ENCODE results near the gene THRB. TPM values are rescaled to one million over a fixed set of nuclear protein-coding genes. Genes with fewer than 3 reads are reported as not detected.
"Not testable (repeated sequence)": the region's sequence is repeated elsewhere in the genome, so short reads cannot be mapped to it uniquely, and the experiment has no call there.

The THRB gene
- total and polyA plus RNA-seq, 5 experiments from 2014 or later, result not detected

- H3K27me3 Mint-ChIP-seq, result no peaks in the 10 kb centered on the region
- DNase-seq (no peak), ATAC-seq (no peak)
- no peaks in the 10 kb centered on the region for H3K36me3 Mint-ChIP-seq
- no peak overlapping the region for H3K27ac Mint-ChIP-seq
- POLR2A ChIA-PET, result no interaction called here
- no peak overlapping the region for H3K4me3 Mint-ChIP-seq
- peaks cover 0 to 14% (median 1%) of the 10 kb centered on the region in 9 donors for H3K9me3 Mint-ChIP-seq
- H3K4me1 Mint-ChIP-seq, result peaks cover 0 to 1% (median 0%) of the 10 kb centered on the region in 4 donors
These were observed 66.2 kb downstream of the THRB start for GRCh38 chr3:24428481-24428880.

- POLR2A ChIA-PET, result no interaction called here
- no peak for ATAC-seq
- Mint-ChIP-seq H3K4me3 (no peak overlapping the region), H3K27ac (no peak overlapping the region), H3K36me3 (no peaks in the 10 kb centered on the region), H3K4me1 (peaks cover 0 to 1% (median 0%) of the 10 kb centered on the region in 4 donors), H3K27me3 (no peaks in the 10 kb centered on the region), H3K9me3 (peaks cover 0 to 13% (median 0%) of the 10 kb centered on the region in 9 donors)
- DNase-seq, result no peak
These were observed 67.8 kb downstream of the THRB start for GRCh38 chr3:24426896-24427295.

- POLR2A ChIA-PET, ATAC-seq, H3K4me3 Mint-ChIP-seq, H3K27ac Mint-ChIP-seq, H3K36me3 Mint-ChIP-seq, H3K4me1 Mint-ChIP-seq, DNase-seq, H3K27me3 Mint-ChIP-seq: not testable (repeated sequence)
- H3K9me3 Mint-ChIP-seq, result peaks cover 0 to 17% (median 2%) of the 10 kb centered on the region in 9 donors
These were observed 73.8 kb downstream of the THRB start for GRCh38 chr3:24420829-24421228.

- peaks cover 0 to 4% (median 0%) of the 10 kb centered on the region in 5 donors for H3K27me3 Mint-ChIP-seq
- no peak overlapping the region for H3K4me3 Mint-ChIP-seq
- peaks cover 0 to 17% (median 2%) of the 10 kb centered on the region in 9 donors for H3K9me3 Mint-ChIP-seq
- no peaks in the 10 kb centered on the region for H3K4me1 Mint-ChIP-seq
- DNase-seq (no peak), ATAC-seq (no peak)
- no peak overlapping the region for H3K27ac Mint-ChIP-seq
- POLR2A ChIA-PET, result no interaction called here
- no peaks in the 10 kb centered on the region for H3K36me3 Mint-ChIP-seq
These were observed 74.4 kb downstream of the THRB start for GRCh38 chr3:24420224-24420623.

DNA sequence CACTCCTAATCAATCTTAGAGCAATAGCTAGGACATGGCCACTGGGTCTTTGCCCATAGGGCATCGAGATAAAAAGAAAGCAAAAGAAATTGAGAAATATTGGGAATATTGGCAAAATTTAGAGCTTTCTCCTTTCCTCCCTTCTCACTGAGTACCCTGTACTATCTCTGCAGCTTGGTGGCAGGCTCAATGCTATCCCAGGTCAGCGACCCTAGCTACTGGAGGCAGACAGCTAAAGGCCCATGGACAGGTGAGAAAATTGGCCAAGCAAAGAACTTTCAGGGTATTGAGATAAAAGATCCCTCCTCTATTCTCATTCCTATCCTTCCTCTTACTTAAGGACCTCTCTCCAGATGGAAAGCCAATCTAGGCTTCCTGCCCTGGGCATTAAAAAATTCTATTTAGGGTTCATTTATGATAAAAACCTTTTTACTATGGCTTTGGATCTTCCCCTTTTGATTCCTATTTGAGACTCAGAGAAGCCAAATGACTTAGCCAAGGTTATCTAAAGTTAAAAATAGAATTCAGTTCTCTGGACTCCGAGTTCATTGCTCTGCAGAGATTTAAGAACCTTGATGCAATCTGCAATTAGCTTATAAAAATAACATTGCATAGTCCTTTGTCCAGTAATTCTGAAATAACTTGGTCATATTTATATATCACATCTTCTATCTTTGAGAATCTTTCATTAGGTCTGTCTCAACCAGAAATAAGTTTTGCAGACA lies 75.4 kb downstream of the THRB start:
- Mint-ChIP-seq H3K4me1 (no peaks in the 10 kb centered on the region), H3K9me3 (peaks cover 0 to 17% (median 2%) of the 10 kb centered on the region in 9 donors), H3K4me3 (no peak overlapping the region), H3K27ac (no peak overlapping the region), H3K27me3 (peaks cover 0 to 4% (median 0%) of the 10 kb centered on the region in 5 donors), H3K36me3 (no peaks in the 10 kb centered on the region)
- DNase-seq (no peak), ATAC-seq (no peak)
- POLR2A ChIA-PET, result no interaction called here

- Mint-ChIP-seq H3K27ac (no peak overlapping the region), H3K4me3 (no peak overlapping the region), H3K9me3 (peaks cover 0 to 17% (median 2%) of the 10 kb centered on the region in 9 donors), H3K4me1 (no peaks in the 10 kb centered on the region), H3K36me3 (no peaks in the 10 kb centered on the region), H3K27me3 (peaks cover 0 to 4% (median 0%) of the 10 kb centered on the region in 5 donors)
- DNase-seq (no peak), ATAC-seq (no peak)
- POLR2A ChIA-PET, result no interaction called here
These were observed 76.9 kb downstream of the THRB start for GRCh38 chr3:24417730-24418129.

GRCh38 chr3:24416224-24416623 lies 78.4 kb downstream of the THRB start:
- H3K36me3 Mint-ChIP-seq, result no peaks in the 10 kb centered on the region
- H3K27ac Mint-ChIP-seq, result no peak overlapping the region
- peaks cover 0 to 10% (median 2%) of the 10 kb centered on the region in 9 donors for H3K9me3 Mint-ChIP-seq
- H3K4me3 Mint-ChIP-seq, result no peak overlapping the region
- ATAC-seq (no peak), DNase-seq (no peak)
- peaks cover 0 to 6% (median 0%) of the 10 kb centered on the region in 5 donors for H3K27me3 Mint-ChIP-seq
- POLR2A ChIA-PET, result no interaction called here
- H3K4me1 Mint-ChIP-seq, result no peaks in the 10 kb centered on the region

GRCh38 chr3:24415824-24416223 lies 78.8 kb downstream of the THRB start:
- POLR2A ChIA-PET, result no interaction called here
- no peak overlapping the region for H3K4me3 Mint-ChIP-seq
- no peaks in the 10 kb centered on the region for H3K36me3 Mint-ChIP-seq
- ATAC-seq (no peak), DNase-seq (no peak)
- H3K4me1 Mint-ChIP-seq, result no peaks in the 10 kb centered on the region
- H3K9me3 Mint-ChIP-seq, result peaks cover 0 to 8% (median 2%) of the 10 kb centered on the region in 9 donors
- H3K27me3 Mint-ChIP-seq, result peaks cover 0 to 6% (median 0%) of the 10 kb centered on the region in 5 donors
- H3K27ac Mint-ChIP-seq, result no peak overlapping the region

- DNase-seq, H3K36me3 Mint-ChIP-seq, H3K27me3 Mint-ChIP-seq, H3K9me3 Mint-ChIP-seq, H3K4me1 Mint-ChIP-seq, H3K27ac Mint-ChIP-seq, POLR2A ChIA-PET, H3K4me3 Mint-ChIP-seq, ATAC-seq: not testable (repeated sequence)
These were observed 81.0 kb downstream of the THRB start for GRCh38 chr3:24413662-24414061.

GRCh38 chr3:24410860-24411259 lies 83.8 kb downstream of the THRB start:
- H3K4me1 Mint-ChIP-seq, result no peaks in the 10 kb centered on the region
- peaks cover 0 to 3% (median 0%) of the 10 kb centered on the region in 5 donors for H3K27me3 Mint-ChIP-seq
- DNase-seq (no peak), ATAC-seq (no peak)
- H3K9me3 Mint-ChIP-seq, result peaks cover 0 to 4% (median 0%) of the 10 kb centered on the region in 9 donors
- no peak overlapping the region for H3K4me3 Mint-ChIP-seq
- POLR2A ChIA-PET, result no interaction called here
- no peak overlapping the region for H3K27ac Mint-ChIP-seq
- H3K36me3 Mint-ChIP-seq, result no peaks in the 10 kb centered on the region

DNA sequence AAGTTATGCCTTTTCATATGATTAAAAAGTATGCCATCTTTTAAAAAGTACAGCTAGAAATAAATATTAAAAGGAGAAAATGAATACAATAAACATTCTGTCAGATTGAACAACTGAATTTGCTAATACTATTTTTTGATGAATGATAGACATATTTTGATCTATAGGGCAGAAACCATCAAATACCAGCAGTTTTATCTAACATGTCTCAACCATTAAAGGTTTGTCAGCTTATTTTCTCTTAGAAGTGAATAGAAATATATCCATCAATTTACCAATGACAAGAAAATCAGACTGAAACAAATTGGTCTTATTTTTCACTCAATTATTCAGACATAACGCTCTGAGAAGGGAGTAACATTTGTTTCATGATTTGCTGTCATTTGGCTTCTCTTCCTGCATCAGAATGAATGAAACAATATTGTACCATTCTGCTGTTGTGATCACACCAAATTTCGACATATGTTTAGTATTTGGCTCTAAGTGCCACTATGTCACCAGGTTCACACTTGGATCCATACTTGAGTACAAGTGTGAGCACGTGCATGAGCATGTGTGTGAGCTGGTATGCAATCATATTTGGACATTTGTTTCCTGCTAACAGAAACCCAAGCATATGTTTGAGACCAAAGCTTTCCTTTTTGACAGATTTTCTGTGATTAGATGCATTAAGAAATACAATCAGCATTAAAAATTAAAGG lies 86.5 kb downstream of the THRB start:
- H3K9me3 Mint-ChIP-seq, result no peaks in the 10 kb centered on the region
- H3K27me3 Mint-ChIP-seq, result peaks cover 0 to 3% (median 0%) of the 10 kb centered on the region in 5 donors
- no peaks in the 10 kb centered on the region for H3K4me1 Mint-ChIP-seq
- no peak for DNase-seq
- no peak for ATAC-seq
- H3K27ac Mint-ChIP-seq, result no peak overlapping the region
- POLR2A ChIA-PET, result no interaction called here
- H3K4me3 Mint-ChIP-seq, result no peak overlapping the region
- H3K36me3 Mint-ChIP-seq, result no peaks in the 10 kb centered on the region

- Mint-ChIP-seq H3K4me1 (no peaks in the 10 kb centered on the region), H3K27me3 (no peaks in the 10 kb centered on the region), H3K27ac (no peak overlapping the region), H3K9me3 (no peaks in the 10 kb centered on the region), H3K36me3 (no peaks in the 10 kb centered on the region), H3K4me3 (no peak overlapping the region)
- ATAC-seq (no peak), DNase-seq (no peak)
- POLR2A ChIA-PET, result no interaction called here
These were observed 87.8 kb downstream of the THRB start for GRCh38 chr3:24406900-24407299.

DNA sequence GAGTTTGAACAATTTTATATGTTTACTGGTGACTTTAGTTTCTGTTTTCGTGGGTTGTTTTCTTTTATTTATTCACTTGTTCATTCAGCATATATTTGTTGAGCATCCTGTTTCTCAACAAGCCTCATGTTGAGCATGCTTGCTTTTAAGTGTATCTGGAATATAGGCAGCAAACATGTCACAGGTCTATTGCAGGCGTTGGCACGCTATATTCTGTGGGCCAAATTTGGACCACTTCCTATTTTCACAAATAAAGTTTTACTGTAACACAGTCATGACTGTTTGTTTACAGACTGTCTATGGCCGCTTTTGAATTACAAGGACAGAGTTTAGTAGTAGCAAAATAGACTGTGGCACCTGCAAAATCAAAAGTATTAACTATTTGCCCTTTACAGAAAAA lies 89.6 kb downstream of the THRB start:
- Mint-ChIP-seq H3K4me1 (no peaks in the 10 kb centered on the region), H3K36me3 (no peaks in the 10 kb centered on the region), H3K4me3 (no peak overlapping the region), H3K9me3 (no peaks in the 10 kb centered on the region), H3K27me3 (no peaks in the 10 kb centered on the region), H3K27ac (no peak overlapping the region)
- DNase-seq (no peak), ATAC-seq (no peak)
- POLR2A ChIA-PET, result no interaction called here

Measured in naive thymus-derived CD8-positive, alpha-beta T cell (primary cell).